T-helper 9 cell (primary cell): ENCODE measurements around the gene DYNLT3.

ENCODE experiments used
- DNase-seq: peaks from one replicate; pipeline ENCODE4 v3.0.0-alpha.2; 2020
- total RNA-seq, 2 donors: gene quantifications; one replicate each; lab custom pipeline; 2026; lab: John Stamatoyannopoulos, UW

The DYNLT3 gene
- 73.0 to 84.2 reads per million in 2 donors for total RNA-seq

- peak; percentile 70 for DNase-seq
Observed at GRCh38 chrX:37846934-37847732, at the start of gene DYNLT3. TSS of gene DYNLT3 (minus strand) at chrX:37847571. CDS start at chrX:37847510, 61 bp downstream.

- DNase-seq: no peak
Observed at GRCh38 chrX:37896511-37896890, 49.1 kb upstream of the DYNLT3 start.

GRCh38 chrX:37895795-37896510, 48.6 kb upstream of the DYNLT3 start:
- no peak for DNase-seq

GRCh38 chrX:37894725-37895124, 47.4 kb upstream of the DYNLT3 start:
- DNase-seq: no peak

GRCh38 chrX:37888010-37888409, 40.6 kb upstream of the DYNLT3 start:
- DNase-seq: no peak

GRCh38 chrX:37887347-37887746, 40.0 kb upstream of the DYNLT3 start:
- no peak for DNase-seq

GRCh38 chrX:37883196-37883595, 35.8 kb upstream of the DYNLT3 start:
- DNase-seq: no peak

- no peak for DNase-seq
Observed at GRCh38 chrX:37879692-37880091, 32.3 kb upstream of the DYNLT3 start.

GRCh38 chrX:37876716-37877115, 29.3 kb upstream of the DYNLT3 start:
- DNase-seq: no peak

- DNase-seq: no peak
Observed at GRCh38 chrX:37875675-37876074, 28.3 kb upstream of the DYNLT3 start.

- no peak for DNase-seq
Observed at GRCh38 chrX:37873220-37873619, 25.8 kb upstream of the DYNLT3 start.

GRCh38 chrX:37872303-37872655, 24.9 kb upstream of the DYNLT3 start:
- DNase-seq: no peak

GRCh38 chrX:37871626-37872302, 24.4 kb upstream of the DYNLT3 start:
- no peak for DNase-seq

GRCh38 chrX:37867536-37868153, 20.3 kb upstream of the DYNLT3 start:
- no peak for DNase-seq

- no peak for DNase-seq
Observed at GRCh38 chrX:37863728-37864127, 16.4 kb upstream of the DYNLT3 start.

- no peak for DNase-seq
Observed at GRCh38 chrX:37862851-37863250, 15.5 kb upstream of the DYNLT3 start.

GRCh38 chrX:37860721-37861120, 13.3 kb upstream of the DYNLT3 start:
- DNase-seq: no peak

GRCh38 chrX:37854748-37855147, 7.4 kb upstream of the DYNLT3 start:
- DNase-seq: no peak

- DNase-seq: no peak
Observed at GRCh38 chrX:37854148-37854547, 6.8 kb upstream of the DYNLT3 start.

- no peak for DNase-seq
Observed at GRCh38 chrX:37847733-37848197, 394 bp upstream of the DYNLT3 start.

GRCh38 chrX:37846558-37846933, 825 bp downstream of the DYNLT3 start:
- DNase-seq: no peak

- no peak for DNase-seq
Observed at GRCh38 chrX:37846141-37846540, 1.2 kb downstream of the DYNLT3 start.

GRCh38 chrX:37844622-37845021, 2.7 kb downstream of the DYNLT3 start:
- no peak for DNase-seq
